Activated CD8-positive, alpha-beta memory T cell treated with anti-CD3 and anti-CD28 coated beads for 1 hour (primary cell): ENCODE data around the gene ANKDD1A.

ENCODE experiments used
- DNase-seq, 2 donors: peaks; one replicate each; pipeline ENCODE4 v3.0.0-alpha.2; 2020; ENCODE audit warnings: low read depth in 1 of 2; ENCODE audit errors: extremely low read depth in 1 of 2

The ANKDD1A gene

GRCh38 chr15:64895285-64896065 lies 16.2 kb upstream of the ANKDD1A start:
- DNase-seq: no peak

- DNase-seq: no peak
These were observed 15.2 kb upstream of the ANKDD1A start for GRCh38 chr15:64896371-64897069.

GRCh38 chr15:64897345-64897985 lies 14.2 kb upstream of the ANKDD1A start:
- DNase-seq: no peak

DNA sequence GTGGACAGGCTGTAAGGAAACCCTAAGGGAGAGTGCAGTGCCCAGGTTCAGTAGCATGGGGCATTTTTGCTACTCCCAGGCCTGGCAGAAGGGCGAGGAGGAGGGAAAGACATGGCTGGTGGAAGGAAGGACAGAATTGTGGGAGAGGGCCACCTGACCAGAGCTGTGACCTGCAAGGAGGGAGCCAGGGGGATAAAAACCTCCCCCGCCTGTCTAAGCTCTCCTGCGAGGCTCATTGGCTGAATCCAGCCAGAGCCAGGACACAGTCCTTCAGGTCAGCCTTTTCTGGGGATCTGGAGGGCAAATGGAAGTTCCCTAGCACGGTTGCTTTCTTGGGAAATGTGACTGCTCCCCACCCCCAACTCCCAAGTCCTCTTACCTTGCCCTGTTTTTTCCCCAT lies 13.3 kb upstream of the ANKDD1A start:
- DNase-seq: no peak

DNA sequence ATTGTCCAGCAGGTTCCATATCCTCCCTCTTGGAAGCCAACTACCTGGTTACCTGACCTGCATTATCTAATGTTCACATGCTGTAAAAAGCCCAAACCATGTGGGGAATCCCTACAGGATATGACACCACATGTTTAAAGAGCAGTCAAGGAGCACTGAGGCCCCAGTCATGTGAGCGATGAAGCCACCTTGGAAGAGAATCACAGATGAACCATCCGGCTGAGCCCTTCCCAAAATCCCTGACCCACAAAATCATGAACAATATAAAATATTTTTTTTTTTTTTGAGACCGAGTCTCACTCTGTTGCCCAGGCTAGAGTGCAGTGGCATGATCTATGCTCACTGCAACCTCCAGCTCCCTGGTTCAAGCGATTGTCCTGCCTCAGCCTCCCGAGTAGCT lies 10.6 kb upstream of the ANKDD1A start:
- no peak for DNase-seq

GRCh38 chr15:64901914-64902313 lies 9.8 kb upstream of the ANKDD1A start:
- no peak for DNase-seq

GRCh38 chr15:64902863-64903262 lies 8.8 kb upstream of the ANKDD1A start:
- no peak for DNase-seq

GRCh38 chr15:64903326-64903950 lies 8.3 kb upstream of the ANKDD1A start:
- DNase-seq: no peak

GRCh38 chr15:64904189-64904588 lies 7.5 kb upstream of the ANKDD1A start:
- no peak for DNase-seq

- DNase-seq: peak; percentile 41 to 61
These were observed 6.4 kb upstream of the ANKDD1A start for GRCh38 chr15:64905119-64905831.

DNA sequence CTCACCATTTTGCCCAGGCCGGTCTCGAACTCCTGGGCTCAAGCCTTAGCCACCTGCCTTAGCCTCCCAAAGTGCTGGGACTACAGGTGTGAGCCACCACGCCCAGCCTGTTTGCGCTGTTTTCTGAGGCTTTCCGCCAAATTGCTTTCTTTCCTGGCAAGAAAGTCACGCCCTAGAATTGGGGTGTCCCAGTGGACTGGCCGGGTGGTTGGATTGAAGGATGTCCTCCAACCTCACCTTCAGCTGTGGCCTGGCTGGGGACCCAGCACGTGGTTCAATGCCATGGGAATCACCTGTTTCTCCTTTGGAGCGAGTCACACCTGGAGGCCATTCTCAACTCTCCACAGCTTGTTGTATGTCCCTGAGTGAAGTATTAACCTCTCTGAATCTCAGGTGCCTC lies 5.8 kb upstream of the ANKDD1A start:
- no peak for DNase-seq

- no peak for DNase-seq
These were observed 5.3 kb upstream of the ANKDD1A start for GRCh38 chr15:64906402-64906801.

DNA sequence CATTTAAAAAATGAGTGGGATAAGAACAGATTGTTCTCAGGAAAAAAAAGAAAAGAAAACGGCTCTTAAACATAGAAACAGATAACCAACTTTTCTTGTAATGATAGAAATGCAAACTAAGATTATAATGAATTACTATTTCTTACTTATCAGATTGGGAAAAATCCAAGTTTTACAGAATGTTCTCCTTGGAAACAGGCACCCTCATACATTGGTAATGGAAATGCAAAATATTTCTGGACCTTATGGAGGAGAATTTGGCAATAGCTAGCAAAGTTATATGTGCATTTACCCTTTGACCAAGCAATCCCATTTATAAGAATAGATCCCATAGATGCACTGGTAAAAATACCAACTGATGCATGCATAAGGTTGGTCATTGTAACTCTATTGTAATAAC lies 3.7 kb upstream of the ANKDD1A start:
- DNase-seq: no peak

DNA sequence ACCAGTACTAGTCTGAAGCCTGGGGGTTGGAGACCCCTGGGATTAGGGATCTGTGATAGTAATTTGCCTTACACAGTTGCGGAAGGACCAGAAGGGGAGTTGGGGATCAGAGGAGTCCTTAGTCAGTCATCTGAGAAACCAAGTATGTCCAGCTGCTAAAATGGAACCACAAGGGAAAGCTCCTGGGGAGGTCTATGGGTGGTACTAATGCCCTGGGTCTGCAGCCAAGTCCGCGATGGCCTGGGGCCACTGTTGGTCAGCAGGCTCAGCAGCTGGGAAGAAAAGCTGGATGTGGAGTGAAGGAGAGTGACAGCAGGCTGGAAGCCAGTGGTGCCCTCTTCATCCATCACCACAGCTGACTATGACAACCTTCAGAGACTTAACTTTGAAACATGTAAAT lies 2.2 kb upstream of the ANKDD1A start:
- DNase-seq: no peak

DNA sequence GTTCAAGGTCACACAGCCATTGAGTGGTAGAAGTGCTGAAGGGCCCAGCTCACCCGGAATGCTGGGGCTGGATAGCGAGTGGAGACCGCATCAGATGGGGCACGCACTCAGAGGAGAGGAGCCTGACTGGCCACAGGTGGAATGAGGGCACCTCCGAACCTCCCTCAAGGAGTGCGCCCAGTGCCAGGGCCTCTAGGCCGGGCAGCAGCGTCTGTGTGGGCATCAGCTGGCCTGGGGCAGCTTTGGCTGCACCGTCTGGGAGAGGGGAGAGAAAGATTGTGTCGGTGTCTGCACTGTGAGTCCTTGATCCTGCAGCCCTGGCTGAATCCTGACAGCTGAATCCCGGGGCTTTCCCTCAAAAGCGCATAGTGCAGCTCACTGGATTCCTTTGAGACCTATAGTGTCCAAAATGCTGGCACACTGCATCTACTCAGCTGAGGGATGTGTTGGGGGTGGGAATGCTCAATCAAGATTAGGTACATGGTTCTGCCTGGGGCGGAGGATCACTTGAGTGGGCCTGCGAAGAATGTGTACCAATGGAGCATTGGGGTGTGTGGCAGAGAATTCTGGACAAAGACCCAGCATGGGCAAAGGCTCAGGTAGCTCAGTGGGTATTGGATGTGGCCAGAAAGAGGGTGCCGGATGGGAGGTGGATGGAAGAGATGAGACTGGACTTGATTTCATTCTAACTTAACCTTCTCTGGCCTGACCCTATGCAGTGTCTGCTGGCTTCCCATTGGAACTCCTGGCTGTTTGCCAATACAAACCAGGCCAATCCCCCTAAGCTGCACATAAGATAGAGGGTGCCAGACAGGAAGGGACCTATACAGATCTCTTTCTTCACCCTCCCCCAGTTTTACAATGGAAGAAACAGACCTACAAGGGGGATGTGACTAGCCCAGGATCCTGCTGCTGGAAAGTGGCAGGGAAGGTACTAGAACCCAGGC lies 950 bp downstream of the ANKDD1A start:
- DNase-seq: no peak

GRCh38 chr15:64915518-64916227 lies 4.0 kb downstream of the ANKDD1A start:
- DNase-seq: no peak

DNA sequence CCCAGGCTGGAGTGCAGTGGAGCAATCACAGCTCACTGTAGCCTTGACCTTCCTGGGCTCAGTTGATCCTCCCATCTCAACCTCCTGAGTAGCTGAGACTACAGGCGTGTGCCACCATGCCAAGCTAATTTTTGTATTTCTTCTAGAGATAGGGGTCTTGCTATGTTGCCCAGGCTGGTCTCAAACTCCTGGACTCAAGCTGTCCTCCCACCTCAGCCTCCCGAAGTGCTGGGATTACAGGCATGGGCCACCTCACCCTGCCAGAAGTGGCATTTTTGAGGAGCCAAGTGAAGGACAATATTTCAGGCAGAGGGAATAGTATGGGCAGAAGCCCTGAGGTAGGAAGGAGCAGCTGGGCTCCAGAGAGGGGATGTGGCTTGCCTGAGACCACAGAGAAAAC lies 4.7 kb downstream of the ANKDD1A start:
- no peak for DNase-seq

DNA sequence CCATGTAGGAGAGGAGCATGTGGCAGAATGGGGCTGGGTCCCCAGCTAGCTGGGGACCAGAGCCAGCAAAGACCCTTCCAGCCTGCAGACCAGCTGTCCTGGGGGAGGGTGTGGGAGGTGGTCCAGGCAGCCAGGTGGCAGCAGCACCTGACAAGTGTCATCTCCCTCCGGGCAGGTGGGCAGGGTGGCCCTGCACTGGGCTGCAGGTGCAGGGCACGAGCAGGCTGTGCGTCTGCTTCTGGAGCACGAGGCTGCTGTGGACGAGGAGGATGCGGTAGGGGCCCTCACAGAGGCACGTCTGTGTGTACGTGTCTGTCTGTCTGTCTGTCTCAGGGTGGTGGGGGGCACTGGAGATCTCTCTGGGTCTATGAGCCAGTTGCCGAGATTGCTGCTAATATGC lies 5.5 kb downstream of the ANKDD1A start:
- DNase-seq: no peak

DNA sequence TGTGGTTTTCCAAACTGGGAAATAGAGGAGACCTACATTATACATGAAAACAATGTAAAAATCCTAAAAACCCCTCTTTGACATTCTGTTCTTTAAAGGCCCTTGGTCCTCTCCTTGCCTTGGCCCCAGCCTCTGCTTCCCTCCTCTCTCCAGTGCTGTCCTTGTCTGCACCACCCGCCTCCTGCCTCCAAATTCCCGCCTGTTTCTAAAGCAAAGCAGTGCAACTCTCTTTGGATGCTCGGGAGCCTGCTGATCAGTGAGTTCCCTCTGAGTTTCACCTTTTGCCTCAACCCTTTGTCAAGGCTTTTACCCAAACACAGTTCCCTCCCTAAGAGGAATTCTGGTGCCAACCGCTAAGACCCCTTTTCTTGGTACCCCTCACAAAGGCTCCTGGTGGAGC lies 8.0 kb downstream of the ANKDD1A start:
- no peak for DNase-seq
